Epithelial cell of esophagus (primary cell): Measurements from ENCODE around the gene FAM131B.
A peak's percentile ranks its signal among the peaks of the same experiment; 100 is the strongest.

Experiments used
- DNase-seq: peaks from one replicate; pipeline ENCODE4 v3.0.0; 2010; ENCODE audit warnings: low read depth
- H3K4me3 ChIP-seq: 2 replicates; pipeline ENCODE4 v1.5.1; 2011; ENCODE audit warnings: mild to moderate bottlenecking, low read length, control low read depth
- TF ChIP-seq, protein P1 (sequence below): IDR thresholded peaks from 2 replicates; pipeline ENCODE4 v1.5.1; 2011; ENCODE audit warnings: low read depth, mild to moderate bottlenecking, low read length, control low read depth, inconsistent platforms; ENCODE audit not compliant: insufficient read depth; ENCODE audit errors: missing control alignments

The FAM131B gene

DNA sequence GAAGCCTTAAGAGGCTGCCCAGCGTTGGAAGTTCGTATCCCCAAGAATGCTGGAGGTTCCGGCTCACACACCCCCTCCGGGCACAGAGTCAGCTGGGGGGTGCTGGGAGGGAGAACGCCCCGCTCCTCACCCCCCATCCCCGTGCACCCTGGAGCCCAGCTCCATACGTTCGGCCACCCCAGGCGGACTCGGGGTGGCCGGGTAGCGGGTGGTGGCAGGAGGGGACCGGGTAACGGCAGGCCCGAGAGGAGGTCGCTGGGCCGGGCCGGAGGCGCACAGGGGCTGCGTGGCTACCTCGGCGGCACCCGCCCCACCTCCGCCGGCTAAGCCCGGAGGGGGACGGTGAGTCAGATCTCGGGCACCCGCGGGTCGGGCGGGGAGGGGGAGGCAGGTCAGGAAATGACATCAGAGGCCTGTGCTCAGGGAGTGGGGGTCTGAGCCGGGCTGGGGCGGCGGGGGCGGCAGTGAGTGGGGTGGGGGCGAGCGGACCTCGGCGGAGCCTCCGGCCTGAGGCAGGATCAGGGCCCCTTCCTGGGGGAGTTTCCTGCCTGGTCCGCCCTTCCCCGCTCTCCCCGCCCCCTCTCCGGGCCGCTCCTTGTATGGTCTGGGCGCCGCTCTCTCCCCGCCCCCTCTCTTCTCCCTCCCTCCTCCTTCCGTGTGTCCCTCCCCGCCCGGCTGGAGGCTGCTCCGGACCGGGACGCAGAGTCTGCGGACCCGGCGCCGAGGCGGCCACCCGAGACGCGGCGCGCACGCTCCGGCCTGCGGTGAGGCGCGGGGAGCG is 18.3 kb upstream of the FAM131B start, which contains the start of gene ZYX:
Gene ZYX (plus strand): TSS at position 700 of the 781 bp plus-strand sequence. CDS start 227 bp downstream, outside the sequence.
- H3K4me3 ChIP-seq, result peak within 1 kb of the TSS; percentile 71
- TF ChIP-seq, protein P1, sequence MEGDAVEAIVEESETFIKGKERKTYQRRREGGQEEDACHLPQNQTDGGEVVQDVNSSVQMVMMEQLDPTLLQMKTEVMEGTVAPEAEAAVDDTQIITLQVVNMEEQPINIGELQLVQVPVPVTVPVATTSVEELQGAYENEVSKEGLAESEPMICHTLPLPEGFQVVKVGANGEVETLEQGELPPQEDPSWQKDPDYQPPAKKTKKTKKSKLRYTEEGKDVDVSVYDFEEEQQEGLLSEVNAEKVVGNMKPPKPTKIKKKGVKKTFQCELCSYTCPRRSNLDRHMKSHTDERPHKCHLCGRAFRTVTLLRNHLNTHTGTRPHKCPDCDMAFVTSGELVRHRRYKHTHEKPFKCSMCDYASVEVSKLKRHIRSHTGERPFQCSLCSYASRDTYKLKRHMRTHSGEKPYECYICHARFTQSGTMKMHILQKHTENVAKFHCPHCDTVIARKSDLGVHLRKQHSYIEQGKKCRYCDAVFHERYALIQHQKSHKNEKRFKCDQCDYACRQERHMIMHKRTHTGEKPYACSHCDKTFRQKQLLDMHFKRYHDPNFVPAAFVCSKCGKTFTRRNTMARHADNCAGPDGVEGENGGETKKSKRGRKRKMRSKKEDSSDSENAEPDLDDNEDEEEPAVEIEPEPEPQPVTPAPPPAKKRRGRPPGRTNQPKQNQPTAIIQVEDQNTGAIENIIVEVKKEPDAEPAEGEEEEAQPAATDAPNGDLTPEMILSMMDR, result no peak
- peak; percentile 92 for DNase-seq

DNA sequence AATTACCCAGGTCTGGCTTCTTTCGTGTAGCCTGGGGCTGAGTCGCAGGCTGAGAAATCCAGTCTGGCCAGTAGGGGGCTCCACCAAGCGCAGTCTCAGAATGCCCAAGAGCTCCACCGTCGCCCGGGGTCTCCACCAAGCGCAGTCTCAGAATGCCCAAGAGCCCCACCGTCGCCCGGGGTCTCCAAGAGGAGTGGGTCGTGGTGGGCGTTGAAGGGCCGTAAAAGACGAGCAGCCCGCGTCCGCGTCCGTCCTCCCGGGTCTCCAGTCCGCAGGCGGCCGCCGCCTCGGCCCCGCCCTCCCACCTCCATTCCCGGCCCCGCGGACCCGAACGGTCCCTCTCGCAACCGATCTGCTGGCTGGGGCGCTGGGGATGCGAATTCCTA is 17.7 kb upstream of the FAM131B start:
- TF ChIP-seq, protein P1, result peak; percentile 76
- peak; percentile 85 for DNase-seq
- H3K4me3 ChIP-seq, result peak overlapping the region; percentile 71

DNA sequence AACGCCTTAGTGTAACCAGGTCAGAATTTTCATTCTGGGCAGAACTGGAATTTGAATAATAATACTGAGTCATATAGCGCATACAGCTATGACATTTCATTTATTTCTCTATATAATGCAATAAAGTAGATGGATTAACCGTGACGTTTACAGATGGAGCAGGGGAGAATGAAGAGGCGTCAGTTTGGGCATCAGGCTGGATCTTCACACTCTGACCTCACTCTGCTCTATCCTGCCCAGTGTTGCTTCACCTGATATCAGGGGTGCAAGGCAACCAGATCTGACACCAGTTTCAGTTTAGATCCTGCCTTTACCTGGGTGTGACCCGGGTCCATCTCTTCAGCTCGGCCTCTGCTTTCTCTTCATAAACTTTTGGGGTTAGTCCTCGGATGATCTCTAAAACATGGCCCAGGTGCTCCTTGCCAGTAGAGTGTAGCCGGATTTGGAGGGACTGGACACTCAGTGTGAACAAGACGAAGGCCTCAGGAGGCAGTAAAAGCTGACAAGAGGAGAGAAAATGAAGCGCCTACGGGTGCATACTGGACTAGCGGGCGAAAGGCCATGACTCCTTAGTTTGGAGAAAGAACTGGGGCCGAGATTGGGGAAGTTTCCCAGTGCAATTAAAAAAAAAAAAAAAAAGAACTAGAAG is 17.2 kb upstream of the FAM131B start:
- peak overlapping the region; percentile 71 for H3K4me3 ChIP-seq
- TF ChIP-seq, protein P1, result no peak
- DNase-seq, result no peak

DNA sequence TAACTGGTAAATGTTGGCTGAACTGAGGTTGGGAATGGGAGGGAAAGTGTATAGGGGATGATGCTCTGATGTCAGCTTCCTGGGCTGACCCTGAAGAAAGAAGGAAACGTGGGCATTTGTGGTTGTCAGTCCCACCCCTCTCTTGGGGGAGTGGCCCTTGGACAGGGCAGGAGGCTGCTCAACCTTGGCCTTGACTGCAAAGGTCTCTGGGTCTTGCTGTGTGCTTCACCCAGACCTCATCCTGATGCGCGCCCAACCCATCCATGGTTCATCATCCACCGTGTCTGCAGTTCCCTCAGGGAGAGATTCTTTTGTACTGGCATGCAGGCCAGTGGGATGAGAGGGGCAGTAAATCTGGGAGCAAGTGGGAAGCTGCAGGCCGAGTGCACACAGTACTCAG is 13.9 kb upstream of the FAM131B start:
- TF ChIP-seq, protein P1, result no peak
- H3K4me3 ChIP-seq, result no peak overlapping the region
- no peak for DNase-seq

DNA sequence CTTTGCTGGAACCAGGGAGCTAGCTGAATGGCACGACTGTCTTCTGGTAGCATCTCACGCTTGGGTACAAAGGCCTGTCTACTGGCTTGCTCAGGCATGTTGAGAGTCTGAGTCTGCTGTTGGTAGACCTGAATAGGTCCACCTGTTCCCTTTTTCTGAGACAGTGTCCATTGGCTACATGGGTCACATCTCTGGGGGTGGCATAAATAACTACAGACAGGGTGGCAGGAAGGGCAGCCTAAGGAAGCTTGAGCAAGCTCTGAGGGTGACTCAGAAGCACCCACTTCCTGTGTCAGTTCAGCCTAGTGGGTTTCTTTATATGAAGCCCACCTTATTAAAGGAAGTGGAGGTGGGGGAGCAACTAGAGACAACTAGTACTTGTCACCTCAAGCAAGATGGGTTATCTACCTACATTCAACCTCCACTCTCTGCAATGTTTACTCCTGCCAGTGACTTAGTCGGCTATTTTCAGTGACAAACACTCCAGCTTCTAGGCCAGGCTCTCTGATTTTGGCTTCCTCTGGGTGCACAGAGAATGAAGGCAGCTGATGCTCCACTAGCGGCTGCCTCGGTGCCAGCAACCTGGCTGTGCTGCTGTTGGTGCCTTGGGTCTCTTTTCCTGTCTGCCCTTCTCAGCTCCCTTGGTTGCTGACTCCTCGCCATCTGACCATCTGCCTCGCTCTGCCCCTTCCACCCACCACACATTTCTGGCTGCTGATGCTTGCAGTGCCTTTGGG is 13.0 kb upstream of the FAM131B start:
- TF ChIP-seq, protein P1, result no peak
- DNase-seq, result no peak
- H3K4me3 ChIP-seq, result no peak overlapping the region

DNA sequence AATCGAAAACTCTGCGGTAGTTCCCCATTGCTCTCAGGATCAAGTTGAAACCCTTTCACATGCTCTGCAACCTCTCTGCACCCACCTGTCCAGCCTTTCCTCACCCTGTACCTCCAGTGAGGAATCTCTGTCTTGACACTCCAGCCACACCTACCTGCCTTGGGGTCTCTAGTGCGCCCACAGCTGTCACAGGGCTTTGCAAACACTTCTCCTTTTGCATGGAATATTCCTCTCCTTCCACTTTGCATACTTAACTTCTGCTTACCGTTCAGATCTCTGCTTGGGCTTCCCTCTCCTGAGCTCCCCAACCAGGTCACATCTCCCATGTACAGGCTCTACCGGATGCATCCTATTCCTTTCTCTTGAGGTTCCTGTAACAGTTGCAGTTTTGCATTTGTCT is 12.0 kb upstream of the FAM131B start:
- no peak for DNase-seq
- TF ChIP-seq, protein P1, result no peak
- no peak overlapping the region for H3K4me3 ChIP-seq
